ENCODE measurements around the gene MYADML2. TPM values are rescaled to one million over a fixed set of nuclear protein-coding genes. Genes with fewer than 3 reads are reported as not detected.

Gene MYADML2
- total RNA-seq, 1 experiment from 2014 or later = not detected

- BruUV-seq (replicated peaks) = no TSS peak
- ChIA-PET POLR2A (ENCODE audit: unreplicated experiment) (no interaction called here), CTCF (no interaction called here)
- Histone ChIP-seq H3K9me2 (replicated peaks; ENCODE audit: low read length) (no peaks in the 10 kb centered on the region), H2AFZ (ENCODE audit: low read length) (no peak overlapping the region), H3K9me3 (ENCODE audit: low read length) (no peaks in the 10 kb centered on the region), H3K4me1 (ENCODE audit: insufficient read depth, low read length) (no peaks in the 10 kb centered on the region), H3K27ac (ENCODE audit: low read length) (no peak overlapping the region), H3K36me3 (ENCODE audit: low read depth, low read length) (no peaks in the 10 kb centered on the region), H3K9ac (ENCODE audit: low read length) (no peak overlapping the region), H3K4me3 (ENCODE audit: low read length) (no peak overlapping the region), H3K27me3 (ENCODE audit: low read length) (no peaks in the 10 kb centered on the region), H3K79me2 (ENCODE audit: low read length) (no peaks in the 10 kb centered on the region), H3F3A (ENCODE audit: low read length, unreplicated experiment) (no peaks in the 10 kb centered on the region), H3K4me2 (ENCODE audit: low read length) (no peak overlapping the region), H4K20me1 (ENCODE audit: low read length) (no peaks in the 10 kb centered on the region)
- DNase-seq (no peak), ATAC-seq (no peak)
- TF ChIP-seq EZH2phosphoT487 (IDR thresholded peaks at IDR 0.05; ENCODE audit: borderline replicate concordance, low read length) = no peak
- TF ChIP-seq EZH2 (IDR thresholded peaks at IDR 0.05; ENCODE audit: low read length, unreplicated experiment) = no peak
- no peak for TF ChIP-seq CTCF (conservative IDR thresholded peaks at IDR 0.05; ENCODE audit: low read depth, low read length)
- intact Hi-C loops (cut with micrococcal nuclease) = no loop called here
Observed at GRCh38 chr17:81952792-81953228, 5.8 kb upstream of the MYADML2 start.

GRCh38 chr17:81951785-81952684 is 5.0 kb upstream of the MYADML2 start:
- no peak for ATAC-seq
- no peak overlapping the region for H2AFZ ChIP-seq (ENCODE audit: low read length)
- H3K79me2 ChIP-seq (ENCODE audit: low read length) = no peaks in the 10 kb centered on the region
- ChIA-PET CTCF (no interaction called here), POLR2A (ENCODE audit: unreplicated experiment) (no interaction called here)
- no peaks in the 10 kb centered on the region for H3K36me3 ChIP-seq (ENCODE audit: low read depth, low read length)
- H3K4me1 ChIP-seq (ENCODE audit: insufficient read depth, low read length) = no peaks in the 10 kb centered on the region
- no TSS peak for BruUV-seq (replicated peaks)
- no peaks in the 10 kb centered on the region for H3K9me2 ChIP-seq (replicated peaks; ENCODE audit: low read length)
- H3K4me3 ChIP-seq (ENCODE audit: low read length) = no peak overlapping the region
- H4K20me1 ChIP-seq (ENCODE audit: low read length) = no peaks in the 10 kb centered on the region
- H3K27me3 ChIP-seq (ENCODE audit: low read length) = no peaks in the 10 kb centered on the region
- intact Hi-C loops (cut with micrococcal nuclease) = no loop called here
- no peaks in the 10 kb centered on the region for H3K9me3 ChIP-seq (ENCODE audit: low read length)
- H3K9ac ChIP-seq (ENCODE audit: low read length) = no peak overlapping the region
- H3F3A ChIP-seq (ENCODE audit: low read length, unreplicated experiment) = no peaks in the 10 kb centered on the region
- DNase-seq = no peak
- no peak overlapping the region for H3K27ac ChIP-seq (ENCODE audit: low read length)
- H3K4me2 ChIP-seq (ENCODE audit: low read length) = no peak overlapping the region
- TF ChIP-seq CTCF (conservative IDR thresholded peaks at IDR 0.05; ENCODE audit: low read depth, low read length) (no peak), EZH2 (IDR thresholded peaks at IDR 0.05; ENCODE audit: low read length, unreplicated experiment) (no peak)

- H3K9me3 ChIP-seq (ENCODE audit: low read length) = no peaks in the 10 kb centered on the region
- H3F3A ChIP-seq (ENCODE audit: low read length, unreplicated experiment) = no peaks in the 10 kb centered on the region
- H3K27me3 ChIP-seq (ENCODE audit: low read length) = no peaks in the 10 kb centered on the region
- no peak overlapping the region for H3K27ac ChIP-seq (ENCODE audit: low read length)
- H3K79me2 ChIP-seq (ENCODE audit: low read length) = no peaks in the 10 kb centered on the region
- ATAC-seq (no peak), DNase-seq (no peak)
- H3K4me2 ChIP-seq (ENCODE audit: low read length) = no peak overlapping the region
- no TSS peak for BruUV-seq (replicated peaks)
- no peak overlapping the region for H2AFZ ChIP-seq (ENCODE audit: low read length)
- H3K4me1 ChIP-seq (ENCODE audit: insufficient read depth, low read length) = no peaks in the 10 kb centered on the region
- no peak overlapping the region for H3K4me3 ChIP-seq (ENCODE audit: low read length)
- H3K9ac ChIP-seq (ENCODE audit: low read length) = no peak overlapping the region
- TF ChIP-seq CTCF (conservative IDR thresholded peaks at IDR 0.05; ENCODE audit: low read depth, low read length) (no peak), EZH2 (IDR thresholded peaks at IDR 0.05; ENCODE audit: low read length, unreplicated experiment) (no peak), EZH2phosphoT487 (IDR thresholded peaks at IDR 0.05; ENCODE audit: borderline replicate concordance, low read length) (no peak)
- CTCF ChIA-PET = no interaction called here
- no peaks in the 10 kb centered on the region for H3K9me2 ChIP-seq (replicated peaks; ENCODE audit: low read length)
- H4K20me1 ChIP-seq (ENCODE audit: low read length) = no peaks in the 10 kb centered on the region
- POLR2A ChIA-PET (ENCODE audit: unreplicated experiment) = interaction anchor here (0.6 kb wide), 1 partner anchor 215 kb away, joined by 10 read pairs; no protein-coding TSS in a partner anchor
- no peaks in the 10 kb centered on the region for H3K36me3 ChIP-seq (ENCODE audit: low read depth, low read length)
- intact Hi-C loops (cut with micrococcal nuclease) = no loop called here
Observed at GRCh38 chr17:81950501-81950900, 3.5 kb upstream of the MYADML2 start.
